HepG2 (cell line): Measurements from ENCODE around the gene LEMD2. TPM values are rescaled to one million over a fixed set of nuclear protein-coding genes. Genes with fewer than 3 reads are reported as not detected.

Experiments
- CENPT ChIP-seq: sonication (generic); formaldehyde crosslinking; IDR thresholded peaks from 2 replicates; pipeline ENCODE4 v1.8.0; 2022; ENCODE audit warnings: low read depth, mild to moderate bottlenecking, moderate library complexity, missing genetic modification reagents
- EED ChIP-seq: sonication (generic); formaldehyde crosslinking; IDR thresholded peaks from 2 replicates; pipeline ENCODE4 v1.5.0; 2020; ENCODE audit warnings: mild to moderate bottlenecking, missing genetic modification reagents
- GZF1 ChIP-seq: sonication (generic); formaldehyde crosslinking; IDR thresholded peaks from 2 replicates; pipeline ENCODE4 v1.5.1; 2020; ENCODE audit warnings: mild to moderate bottlenecking, missing genetic modification reagents
- HDAC6 ChIP-seq: fragments of 200-600 bp; sonication (generic); IDR thresholded peaks from 2 replicates; pipeline ENCODE4 v1.7.0; 2017; ENCODE audit warnings: mild to moderate bottlenecking, antibody characterized with exemption, low read length, low read depth
- IKZF1 ChIP-seq: fragments of 450-650 bp; IDR thresholded peaks from 2 replicates; pipeline ENCODE4 v1.7.1; 2016
- MXI1 ChIP-seq: IDR thresholded peaks from 3 replicates; pipeline ENCODE4 v1.6.1; 2012; ENCODE audit warnings: low read depth, low read length, inconsistent platforms, borderline replicate concordance
- NFE2L1 ChIP-seq: sonication (generic); formaldehyde crosslinking; IDR thresholded peaks from 2 replicates; pipeline ENCODE4 v1.4.0; 2020; ENCODE audit warnings: missing genetic modification reagents, mild to moderate bottlenecking, borderline replicate concordance
- NFRKB ChIP-seq: fragments of 450-650 bp; IDR thresholded peaks from 2 replicates; pipeline ENCODE4 v1.6.1; 2017
- SAP130 ChIP-seq: IDR thresholded peaks from 2 replicates; pipeline ENCODE4 v1.6.1; 2016; ENCODE audit warnings: low read depth
- SSRP1 ChIP-seq: IDR thresholded peaks from 2 replicates; pipeline ENCODE4 v1.6.1; 2016; ENCODE audit warnings: control low read depth
- XBP1 ChIP-seq: sonication (generic); formaldehyde crosslinking; IDR thresholded peaks from 2 replicates; pipeline ENCODE4 v1.5.0; 2020; ENCODE audit warnings: missing genetic modification reagents
- ZNF230 ChIP-seq: sonication (generic); formaldehyde crosslinking; IDR thresholded peaks from 2 replicates; pipeline ENCODE4 v1.4.0; 2020; ENCODE audit warnings: mild to moderate bottlenecking, missing genetic modification reagents
- ZNF326 ChIP-seq: sonication (generic); formaldehyde crosslinking; IDR thresholded peaks from 2 replicates; pipeline ENCODE4 v1.4.0; 2020; ENCODE audit warnings: missing genetic modification reagents, borderline replicate concordance
- ZNF383 ChIP-seq: sonication (generic); formaldehyde crosslinking; IDR thresholded peaks from 2 replicates; pipeline ENCODE4 v1.4.0; 2020; ENCODE audit warnings: missing genetic modification reagents, mild to moderate bottlenecking, borderline replicate concordance
- ZNF503 ChIP-seq: sonication (generic); formaldehyde crosslinking; IDR thresholded peaks from 2 replicates; pipeline ENCODE4 v1.4.0; 2020; ENCODE audit warnings: missing genetic modification reagents
- polyA plus RNA-seq, 8 experiments: library from polyadenylated mRNA; depleted of rRNA in 3 of 8; stranded (reverse) in 7 of 8; unstranded in 1 of 8; fragments of >200 nt; fragmentation: Illumina TruSeq in 4 of 8; extraction: Trizol in 4 of 8; gene quantifications; 2 replicates each; pipeline versions ENCODE4 v1.2.1 to v1.2.3, GENCODE V29; 2011 to 2016; ENCODE audit warnings: low read depth in 4 of 8, missing spikeins in 1 of 8, mixed read lengths in 1 of 8; ENCODE audit not compliant: insufficient read depth in 1 of 8
- total RNA-seq, 5 experiments: library from RNA; depleted of rRNA; stranded (reverse); fragments of >200 nt; fragmentation: Illumina TruSeq; extraction: Trizol; gene quantifications; 2 replicates each; pipeline ENCODE4 v1.2.3, GENCODE V29; 2016; ENCODE audit warnings: low read depth in 1 of 5
- TF ChIP-seq, protein P1 (sequence below): sonication (generic); formaldehyde crosslinking; IDR thresholded peaks from 2 replicates; pipeline ENCODE4 v1.4.0; 2020; ENCODE audit warnings: mild to moderate bottlenecking, missing genetic modification reagents
- TF ChIP-seq, protein P2 (sequence below): sonication (generic); formaldehyde crosslinking; IDR thresholded peaks from 2 replicates; pipeline ENCODE4 v1.5.0; 2020; ENCODE audit warnings: mild to moderate bottlenecking, missing genetic modification reagents, borderline replicate concordance
- TF ChIP-seq, protein P3 (sequence below): IDR thresholded peaks from 2 replicates; pipeline ENCODE4 v1.6.1; 2016; ENCODE audit warnings: missing compliant biosample characterization, missing genetic modification reagents, borderline replicate concordance

LEMD2 gene
- total and polyA plus RNA-seq, 2 of the 13 experiments (the other 11 are each of a cell fraction or from before 2014, with no cell fraction given) = 45.2 to 62.9 TPM

DNA sequence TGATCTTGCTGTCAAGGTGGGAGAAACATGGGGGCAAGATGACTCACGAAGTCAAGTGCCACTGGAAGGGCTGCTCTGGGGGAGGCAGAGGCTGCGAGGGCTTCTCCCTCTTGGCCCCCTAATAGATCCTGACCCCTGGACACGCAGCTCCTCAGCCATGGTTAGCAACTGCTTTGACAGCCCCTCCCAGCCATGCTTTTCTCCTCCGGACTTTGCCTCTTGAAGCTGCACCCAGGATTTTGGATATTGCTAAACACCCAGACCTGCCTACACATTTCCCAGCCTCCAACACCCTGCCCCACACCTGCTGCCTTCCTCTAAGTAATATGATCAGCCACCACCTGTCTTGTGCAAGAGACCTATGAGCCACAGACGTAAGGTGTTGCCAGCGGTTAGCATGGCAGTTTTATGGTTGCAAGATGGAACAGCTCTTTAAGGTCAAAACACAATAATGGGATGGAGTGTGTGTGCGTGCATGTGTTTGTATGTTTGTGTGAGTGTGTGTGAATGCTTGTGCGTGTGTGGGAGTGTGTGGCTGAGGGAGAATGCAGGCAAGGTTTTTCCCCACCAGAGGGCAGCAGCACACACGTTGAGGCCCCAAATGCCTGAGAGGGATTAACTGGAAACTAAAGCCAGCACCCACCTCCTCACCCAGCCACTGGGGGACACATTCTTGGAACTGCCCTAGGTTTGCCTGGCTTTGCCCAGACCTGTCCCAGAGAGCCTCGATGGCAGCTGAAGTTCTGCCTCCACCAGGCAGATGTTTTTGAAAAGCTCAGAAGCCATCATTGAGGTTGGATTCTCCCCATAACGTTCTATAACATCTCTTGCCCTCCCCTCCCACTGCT is 44.7 kb downstream of the LEMD2 start (continued):
- TF ChIP-seq, protein P1, sequence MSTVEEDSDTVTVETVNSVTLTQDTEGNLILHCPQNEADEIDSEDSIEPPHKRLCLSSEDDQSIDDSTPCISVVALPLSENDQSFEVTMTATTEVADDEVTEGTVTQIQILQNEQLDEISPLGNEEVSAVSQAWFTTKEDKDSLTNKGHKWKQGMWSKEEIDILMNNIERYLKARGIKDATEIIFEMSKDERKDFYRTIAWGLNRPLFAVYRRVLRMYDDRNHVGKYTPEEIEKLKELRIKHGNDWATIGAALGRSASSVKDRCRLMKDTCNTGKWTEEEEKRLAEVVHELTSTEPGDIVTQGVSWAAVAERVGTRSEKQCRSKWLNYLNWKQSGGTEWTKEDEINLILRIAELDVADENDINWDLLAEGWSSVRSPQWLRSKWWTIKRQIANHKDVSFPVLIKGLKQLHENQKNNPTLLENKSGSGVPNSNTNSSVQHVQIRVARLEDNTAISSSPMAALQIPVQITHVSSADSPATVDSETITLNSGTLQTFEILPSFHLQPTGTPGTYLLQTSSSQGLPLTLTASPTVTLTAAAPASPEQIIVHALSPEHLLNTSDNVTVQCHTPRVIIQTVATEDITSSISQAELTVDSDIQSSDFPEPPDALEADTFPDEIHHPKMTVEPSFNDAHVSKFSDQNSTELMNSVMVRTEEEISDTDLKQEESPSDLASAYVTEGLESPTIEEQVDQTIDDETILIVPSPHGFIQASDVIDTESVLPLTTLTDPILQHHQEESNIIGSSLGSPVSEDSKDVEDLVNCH (CRISPR knock-in tag) = no peak
- TF ChIP-seq ZNF383 = no peak
- no peak for TF ChIP-seq CENPT (CRISPR knock-in tag)
- no peak for TF ChIP-seq ZNF503 (CRISPR knock-in tag)
- no peak for TF ChIP-seq XBP1 (CRISPR knock-in tag)
- TF ChIP-seq NFRKB = no peak
- TF ChIP-seq ZNF326 = 0 out of 2 replicates have a peak, but pooled peaks have one; percentile 58
- TF ChIP-seq NFE2L1 (CRISPR knock-in tag) = no peak
- TF ChIP-seq, protein P2, sequence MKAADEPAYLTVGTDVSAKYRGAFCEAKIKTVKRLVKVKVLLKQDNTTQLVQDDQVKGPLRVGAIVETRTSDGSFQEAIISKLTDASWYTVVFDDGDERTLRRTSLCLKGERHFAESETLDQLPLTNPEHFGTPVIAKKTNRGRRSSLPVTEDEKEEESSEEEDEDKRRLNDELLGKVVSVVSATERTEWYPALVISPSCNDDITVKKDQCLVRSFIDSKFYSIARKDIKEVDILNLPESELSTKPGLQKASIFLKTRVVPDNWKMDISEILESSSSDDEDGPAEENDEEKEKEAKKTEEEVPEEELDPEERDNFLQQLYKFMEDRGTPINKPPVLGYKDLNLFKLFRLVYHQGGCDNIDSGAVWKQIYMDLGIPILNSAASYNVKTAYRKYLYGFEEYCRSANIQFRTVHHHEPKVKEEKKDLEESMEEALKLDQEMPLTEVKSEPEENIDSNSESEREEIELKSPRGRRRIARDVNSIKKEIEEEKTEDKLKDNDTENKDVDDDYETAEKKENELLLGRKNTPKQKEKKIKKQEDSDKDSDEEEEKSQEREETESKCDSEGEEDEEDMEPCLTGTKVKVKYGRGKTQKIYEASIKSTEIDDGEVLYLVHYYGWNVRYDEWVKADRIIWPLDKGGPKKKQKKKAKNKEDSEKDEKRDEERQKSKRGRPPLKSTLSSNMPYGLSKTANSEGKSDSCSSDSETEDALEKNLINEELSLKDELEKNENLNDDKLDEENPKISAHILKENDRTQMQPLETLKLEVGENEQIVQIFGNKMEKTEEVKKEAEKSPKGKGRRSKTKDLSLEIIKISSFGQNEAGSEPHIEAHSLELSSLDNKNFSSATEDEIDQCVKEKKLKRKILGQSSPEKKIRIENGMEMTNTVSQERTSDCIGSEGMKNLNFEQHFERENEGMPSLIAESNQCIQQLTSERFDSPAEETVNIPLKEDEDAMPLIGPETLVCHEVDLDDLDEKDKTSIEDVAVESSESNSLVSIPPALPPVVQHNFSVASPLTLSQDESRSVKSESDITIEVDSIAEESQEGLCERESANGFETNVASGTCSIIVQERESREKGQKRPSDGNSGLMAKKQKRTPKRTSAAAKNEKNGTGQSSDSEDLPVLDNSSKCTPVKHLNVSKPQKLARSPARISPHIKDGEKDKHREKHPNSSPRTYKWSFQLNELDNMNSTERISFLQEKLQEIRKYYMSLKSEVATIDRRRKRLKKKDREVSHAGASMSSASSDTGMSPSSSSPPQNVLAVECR (CRISPR knock-in tag) = no peak; the same call in 1 of the 2 replicates
- TF ChIP-seq SAP130 (CRISPR knock-in tag) = 0 out of 2 replicates have a peak, but pooled peaks have one; percentile 29
- TF ChIP-seq EED (CRISPR knock-in tag) = no peak
- peak; percentile 79; the same call in 1 of the 2 replicates for TF ChIP-seq SSRP1 (CRISPR knock-in tag)
- TF ChIP-seq HDAC6 = no peak
- TF ChIP-seq ZNF230 (CRISPR knock-in tag) = no peak
- TF ChIP-seq MXI1 = no peak
- no peak for TF ChIP-seq IKZF1
- TF ChIP-seq, protein P3, sequence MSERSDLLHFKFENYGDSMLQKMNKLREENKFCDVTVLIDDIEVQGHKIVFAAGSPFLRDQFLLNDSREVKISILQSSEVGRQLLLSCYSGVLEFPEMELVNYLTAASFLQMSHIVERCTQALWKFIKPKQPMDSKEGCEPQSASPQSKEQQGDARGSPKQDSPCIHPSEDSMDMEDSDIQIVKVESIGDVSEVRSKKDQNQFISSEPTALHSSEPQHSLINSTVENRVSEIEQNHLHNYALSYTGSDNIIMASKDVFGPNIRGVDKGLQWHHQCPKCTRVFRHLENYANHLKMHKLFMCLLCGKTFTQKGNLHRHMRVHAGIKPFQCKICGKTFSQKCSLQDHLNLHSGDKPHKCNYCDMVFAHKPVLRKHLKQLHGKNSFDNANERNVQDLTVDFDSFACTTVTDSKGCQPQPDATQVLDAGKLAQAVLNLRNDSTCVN = 0 out of 2 replicates have a peak, but pooled peaks have one; percentile 19
- no peak; the same call in 1 of the 2 replicates for TF ChIP-seq GZF1 (CRISPR knock-in tag)
